ENCODE data around the gene PNPLA2.

Gene PNPLA2

GRCh38 chr11:818396-819128 lies at the start of gene PNPLA2:
Gene PNPLA2, plus strand, starts transcription at chr11:818914. Its CDS starts 805 bp downstream, at chr11:819719.
- DNase-seq, result peak; percentile 59

- DNase-seq, result no peak
These were observed 48.6 kb upstream of the PNPLA2 start for GRCh38 chr11:769887-770641.

GRCh38 chr11:770642-771616 lies 47.8 kb upstream of the PNPLA2 start:
- DNase-seq, result no peak

GRCh38 chr11:771617-772204 lies 47.0 kb upstream of the PNPLA2 start:
- no peak for DNase-seq

GRCh38 chr11:772429-773390 lies 46.0 kb upstream of the PNPLA2 start:
- DNase-seq, result no peak

GRCh38 chr11:773425-773824 lies 45.3 kb upstream of the PNPLA2 start:
- DNase-seq, result no peak

GRCh38 chr11:773830-774229 lies 44.9 kb upstream of the PNPLA2 start:
- no peak for DNase-seq

GRCh38 chr11:774873-775592 lies 43.7 kb upstream of the PNPLA2 start:
- no peak for DNase-seq

GRCh38 chr11:776263-776560 lies 42.5 kb upstream of the PNPLA2 start:
- DNase-seq, result no peak

GRCh38 chr11:776561-777287 lies 42.0 kb upstream of the PNPLA2 start:
- peak; percentile 32 for DNase-seq

GRCh38 chr11:777288-778255 lies 41.1 kb upstream of the PNPLA2 start, which contains the start of gene GATD1:
Gene GATD1, minus strand, starts transcription at chr11:777487. Its CDS starts 25 bp downstream, at chr11:777462.
- DNase-seq, result peak; percentile 85

- no peak for DNase-seq
These were observed 39.4 kb upstream of the PNPLA2 start for GRCh38 chr11:778976-779954.

- no peak for DNase-seq
These were observed 38.7 kb upstream of the PNPLA2 start for GRCh38 chr11:779955-780532.

GRCh38 chr11:782264-783174 lies 36.2 kb upstream of the PNPLA2 start:
- no peak for DNase-seq

- DNase-seq, result peak; percentile 89
These were observed 35.1 kb upstream of the PNPLA2 start for GRCh38 chr11:783581-784015.
